ENCODE results near the gene FHL2. TPM values are rescaled to one million over a fixed set of nuclear protein-coding genes. Genes with fewer than 3 reads are reported as not detected.

FHL2 gene
- polyA plus RNA-seq, 3 donors, result 0.03 TPM; not detected in 1

- Mint-ChIP-seq H3K4me1 (peaks cover 10% of the 10 kb centered on the region), H3K27ac (no peak overlapping the region), H3K9me3 (no peaks in the 10 kb centered on the region), H3K36me3 (no peaks in the 10 kb centered on the region), H3K27me3 (ENCODE audit: low read depth in 3 of 3) (peaks cover 2 to 5% (median 4%) of the 10 kb centered on the region in 3 donors), H3K4me3 (no peak overlapping the region)
- Histone ChIP-seq H3K4me2 (replicated peaks; ENCODE audit: extremely low read depth, low read length, poor library complexity, severe bottlenecking) (no peak overlapping the region), H3K9me3 (replicated peaks in 1 of 2; ENCODE audit: control insufficient read depth in 1 of 2, insufficient read depth in 1 of 2, low read length in 2 of 2) (no peaks in the 10 kb centered on the region), H3K27ac (ENCODE audit: low read depth in 1 of 2, low read length in 2 of 2) (no peak overlapping the region), H4K20me1 (ENCODE audit: insufficient read depth, low read length) (no peaks in the 10 kb centered on the region), H3K4me3 (replicated peaks in 1 of 3; ENCODE audit: low read depth in 2 of 3, low read length in 3 of 3) (no peak overlapping the region), H3K4me1 (ENCODE audit: control insufficient read depth in 1 of 2, insufficient read depth in 2 of 2, low read length in 2 of 2) (peaks cover 0 to 5% of the 10 kb centered on the region in 2 donors), H3K27me3 (ENCODE audit: control insufficient read depth in 2 of 2, insufficient read depth in 2 of 2, low read length in 2 of 2) (no peaks in the 10 kb centered on the region), H2AFZ (ENCODE audit: insufficient read depth, low read depth, low read length, poor library complexity, severe bottlenecking) (no peak overlapping the region), H3K9ac (ENCODE audit: insufficient read depth, low read length, poor library complexity, severe bottlenecking) (no peak overlapping the region), H3K79me2 (ENCODE audit: insufficient read depth, low read length) (no peaks in the 10 kb centered on the region), H3K36me3 (replicated peaks in 1 of 2; ENCODE audit: control insufficient read depth in 1 of 2, insufficient read depth in 2 of 2, low read length in 2 of 2) (no peaks in the 10 kb centered on the region)
- DNase-seq, result no peak
- no peak for TF ChIP-seq CTCF (IDR thresholded peaks at IDR 0.05)
- intact Hi-C loops (cut with micrococcal nuclease), result loop anchor here (10.0 kb wide), 3 partner anchors 139 to 1209 kb away; no protein-coding TSS in a partner anchor
- 100% methylated on average over 5 of the region's 11 CpGs for WGBS (ENCODE audit: insufficient coverage)
Observed at GRCh38 chr2:105376010-105376409, 22.8 kb downstream of the FHL2 start.

- no peaks in the 10 kb centered on the region for H3K36me3 Mint-ChIP-seq
- Histone ChIP-seq H3K27ac (ENCODE audit: low read depth in 1 of 2, low read length in 2 of 2) (no peak overlapping the region), H3K36me3 (replicated peaks in 1 of 2; ENCODE audit: control insufficient read depth in 1 of 2, insufficient read depth in 2 of 2, low read length in 2 of 2) (no peaks in the 10 kb centered on the region), H3K4me1 (ENCODE audit: control insufficient read depth in 1 of 2, insufficient read depth in 2 of 2, low read length in 2 of 2) (peaks cover 0 to 6% of the 10 kb centered on the region in 2 donors), H3K27me3 (ENCODE audit: control insufficient read depth in 2 of 2, insufficient read depth in 2 of 2, low read length in 2 of 2) (no peaks in the 10 kb centered on the region), H3K4me2 (replicated peaks; ENCODE audit: extremely low read depth, low read length, poor library complexity, severe bottlenecking) (no peak overlapping the region), H3K9ac (ENCODE audit: insufficient read depth, low read length, poor library complexity, severe bottlenecking) (no peak overlapping the region), H2AFZ (ENCODE audit: insufficient read depth, low read depth, low read length, poor library complexity, severe bottlenecking) (no peak overlapping the region), H3K4me3 (replicated peaks in 1 of 3; ENCODE audit: low read depth in 2 of 3, low read length in 3 of 3) (no peak overlapping the region), H3K79me2 (ENCODE audit: insufficient read depth, low read length) (no peaks in the 10 kb centered on the region), H3K9me3 (replicated peaks in 1 of 2; ENCODE audit: control insufficient read depth in 1 of 2, insufficient read depth in 1 of 2, low read length in 2 of 2) (no peaks in the 10 kb centered on the region), H4K20me1 (ENCODE audit: insufficient read depth, low read length) (no peaks in the 10 kb centered on the region)
- peaks cover 7% of the 10 kb centered on the region for H3K4me1 Mint-ChIP-seq
- no peak for DNase-seq
- no peak overlapping the region for H3K4me3 Mint-ChIP-seq
- intact Hi-C loops (cut with micrococcal nuclease), result loop anchor here (10.0 kb wide), 3 partner anchors 140 to 1210 kb away; no protein-coding TSS in a partner anchor
- no peak overlapping the region for H3K27ac Mint-ChIP-seq
- H3K27me3 Mint-ChIP-seq (ENCODE audit: low read depth in 3 of 3), result peaks cover 2 to 6% (median 4%) of the 10 kb centered on the region in 3 donors
- WGBS (ENCODE audit: insufficient coverage), result 91% methylated on average over 9 of the region's 15 CpGs
- TF ChIP-seq CTCF (IDR thresholded peaks at IDR 0.05), result no peak
- no peaks in the 10 kb centered on the region for H3K9me3 Mint-ChIP-seq
Observed at GRCh38 chr2:105375001-105375561, 23.8 kb downstream of the FHL2 start.
